C4-2B (cell line): ENCODE measurements around the gene COL13A1.

ENCODE experiments used
- ZFX ChIP-seq: fragments of 450-650 bp; IDR thresholded peaks from 2 replicates; pipeline ENCODE4 v1.6.1; 2017
- TF ChIP-seq, protein P1 (sequence below): fragments of 450-650 bp; conservative IDR thresholded peaks from 2 replicates; pipeline ENCODE4 v1.5.1; 2017; ENCODE audit warnings: mild to moderate bottlenecking

DNA sequence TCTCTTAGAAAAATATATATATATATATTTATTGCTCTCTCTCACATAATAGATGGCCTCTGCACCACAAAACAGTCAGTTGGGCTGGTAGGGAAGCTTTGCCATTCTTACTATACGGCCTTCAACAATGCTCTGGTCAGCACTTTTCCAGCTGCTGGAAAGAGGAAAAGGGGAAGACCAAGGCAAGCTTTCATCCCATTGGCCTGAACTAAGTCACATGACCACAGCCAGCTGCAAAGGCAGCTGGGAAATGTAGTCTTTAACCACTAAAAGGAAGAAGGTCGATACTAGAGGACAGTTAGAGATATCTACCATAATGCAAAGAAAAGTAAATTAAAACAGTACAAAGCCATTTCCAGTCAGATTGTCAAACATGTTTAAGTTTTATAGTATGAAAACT lies 192.6 kb downstream of the COL13A1 start:
- TF ChIP-seq, protein P1, sequence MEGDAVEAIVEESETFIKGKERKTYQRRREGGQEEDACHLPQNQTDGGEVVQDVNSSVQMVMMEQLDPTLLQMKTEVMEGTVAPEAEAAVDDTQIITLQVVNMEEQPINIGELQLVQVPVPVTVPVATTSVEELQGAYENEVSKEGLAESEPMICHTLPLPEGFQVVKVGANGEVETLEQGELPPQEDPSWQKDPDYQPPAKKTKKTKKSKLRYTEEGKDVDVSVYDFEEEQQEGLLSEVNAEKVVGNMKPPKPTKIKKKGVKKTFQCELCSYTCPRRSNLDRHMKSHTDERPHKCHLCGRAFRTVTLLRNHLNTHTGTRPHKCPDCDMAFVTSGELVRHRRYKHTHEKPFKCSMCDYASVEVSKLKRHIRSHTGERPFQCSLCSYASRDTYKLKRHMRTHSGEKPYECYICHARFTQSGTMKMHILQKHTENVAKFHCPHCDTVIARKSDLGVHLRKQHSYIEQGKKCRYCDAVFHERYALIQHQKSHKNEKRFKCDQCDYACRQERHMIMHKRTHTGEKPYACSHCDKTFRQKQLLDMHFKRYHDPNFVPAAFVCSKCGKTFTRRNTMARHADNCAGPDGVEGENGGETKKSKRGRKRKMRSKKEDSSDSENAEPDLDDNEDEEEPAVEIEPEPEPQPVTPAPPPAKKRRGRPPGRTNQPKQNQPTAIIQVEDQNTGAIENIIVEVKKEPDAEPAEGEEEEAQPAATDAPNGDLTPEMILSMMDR = no peak
- no peak for TF ChIP-seq ZFX
